ENCODE data around the gene CABLES2.

CABLES2 gene

GRCh38 chr20:62407221-62407992 is at the start of gene CABLES2:
Gene CABLES2, minus strand, starts transcription at chr20:62407285. Its CDS starts 9 bp downstream, at chr20:62407276.
- DNase-seq (ENCODE audit: low read depth), result peak; percentile 76

GRCh38 chr20:62455929-62456328 is 48.8 kb upstream of the CABLES2 start:
- DNase-seq (ENCODE audit: low read depth), result no peak

- no peak for DNase-seq (ENCODE audit: low read depth)
Measured at GRCh38 chr20:62454904-62455636, 48.0 kb upstream of the CABLES2 start.

GRCh38 chr20:62453186-62453808 is 46.2 kb upstream of the CABLES2 start:
- no peak for DNase-seq (ENCODE audit: low read depth)

GRCh38 chr20:62452475-62453095 is 45.5 kb upstream of the CABLES2 start:
- DNase-seq (ENCODE audit: low read depth), result no peak

- DNase-seq (ENCODE audit: low read depth), result no peak
Measured at GRCh38 chr20:62451970-62452369, 44.9 kb upstream of the CABLES2 start.

- DNase-seq (ENCODE audit: low read depth), result no peak
Measured at GRCh38 chr20:62451156-62451767, 44.2 kb upstream of the CABLES2 start.

- no peak for DNase-seq (ENCODE audit: low read depth)
Measured at GRCh38 chr20:62449951-62450691, 43.0 kb upstream of the CABLES2 start.

GRCh38 chr20:62448788-62449187 is 41.7 kb upstream of the CABLES2 start:
- no peak for DNase-seq (ENCODE audit: low read depth)

GRCh38 chr20:62448038-62448437 is 41.0 kb upstream of the CABLES2 start:
- no peak for DNase-seq (ENCODE audit: low read depth)

GRCh38 chr20:62446888-62447869 is 40.1 kb upstream of the CABLES2 start:
- no peak for DNase-seq (ENCODE audit: low read depth)

GRCh38 chr20:62446481-62446880 is 39.4 kb upstream of the CABLES2 start:
- no peak for DNase-seq (ENCODE audit: low read depth)

- no peak for DNase-seq (ENCODE audit: low read depth)
Measured at GRCh38 chr20:62445553-62446340, 38.7 kb upstream of the CABLES2 start.

GRCh38 chr20:62444286-62444685 is 37.2 kb upstream of the CABLES2 start:
- no peak for DNase-seq (ENCODE audit: low read depth)

GRCh38 chr20:62441987-62442539 is 35.0 kb upstream of the CABLES2 start:
- no peak for DNase-seq (ENCODE audit: low read depth)

GRCh38 chr20:62439218-62439617 is 32.1 kb upstream of the CABLES2 start:
- no peak for DNase-seq (ENCODE audit: low read depth)

- no peak for DNase-seq (ENCODE audit: low read depth)
Measured at GRCh38 chr20:62437927-62438326, 30.8 kb upstream of the CABLES2 start.

- DNase-seq (ENCODE audit: low read depth), result no peak
Measured at GRCh38 chr20:62437496-62437895, 30.4 kb upstream of the CABLES2 start.

- DNase-seq (ENCODE audit: low read depth), result no peak
Measured at GRCh38 chr20:62436692-62437091, 29.6 kb upstream of the CABLES2 start.
